Stimulated activated effector memory CD8-positive, alpha-beta T cell treated with anti-CD3 and anti-CD28 coated beads, Interleukin-12 subunit alpha, Interleukin-12 subunit beta, amount 100 ng/mL, for 72 hours (primary cell): ENCODE data around the gene CHRNB4.
A peak's percentile ranks its signal among the peaks of the same experiment; 100 is the strongest.

Experiments used
- ATAC-seq: fragments of 150-1000 bp; cut with Tn5 transposase; 2 replicates; pipeline ENCODE4 v1.10.0; 2021
- DNase-seq, 2 donors: peaks; one replicate each; pipeline ENCODE4 v3.0.0; 2021 to 2022; ENCODE audit warnings: low spot score in 2 of 2
- H3K27ac Mint-ChIP-seq: one replicate; pipeline ENCODE4 v1.8.0; 2022; ENCODE audit warnings: mild to moderate bottlenecking, mixed read lengths
- H3K36me3 Mint-ChIP-seq: one replicate; pipeline ENCODE4 v1.8.0; 2022; ENCODE audit warnings: mild to moderate bottlenecking, mixed read lengths
- H3K4me1 Mint-ChIP-seq: one replicate; pipeline ENCODE4 v1.8.0; 2022; ENCODE audit warnings: mixed read lengths
- H3K4me3 Mint-ChIP-seq: one replicate; pipeline ENCODE4 v1.8.0; 2022; ENCODE audit warnings: mild to moderate bottlenecking, mixed read lengths
- H3K9me3 Mint-ChIP-seq: one replicate; pipeline ENCODE4 v1.8.0; 2022; ENCODE audit warnings: mixed read lengths

Gene CHRNB4

DNA sequence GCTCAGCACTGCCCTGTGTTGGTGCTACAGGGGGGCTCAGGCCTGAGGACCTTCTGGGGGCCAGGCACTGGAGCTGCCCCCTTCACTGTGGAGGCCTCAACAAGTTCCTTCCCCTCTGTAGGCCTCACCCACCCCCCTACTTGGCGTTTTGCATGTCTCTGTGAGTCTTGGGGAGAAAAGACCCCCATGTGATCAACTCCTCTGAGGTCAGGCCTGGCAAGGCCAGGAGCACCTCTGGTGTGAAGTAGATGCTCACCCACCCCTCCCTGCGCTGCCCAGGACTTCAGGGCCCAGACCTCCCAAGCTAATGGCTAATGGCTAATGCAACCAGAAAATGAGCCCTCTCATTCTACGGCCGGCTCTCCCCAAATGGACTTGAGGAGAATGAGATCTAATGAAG, 34.2 kb upstream of the CHRNB4 start:
- no peak for ATAC-seq

DNA sequence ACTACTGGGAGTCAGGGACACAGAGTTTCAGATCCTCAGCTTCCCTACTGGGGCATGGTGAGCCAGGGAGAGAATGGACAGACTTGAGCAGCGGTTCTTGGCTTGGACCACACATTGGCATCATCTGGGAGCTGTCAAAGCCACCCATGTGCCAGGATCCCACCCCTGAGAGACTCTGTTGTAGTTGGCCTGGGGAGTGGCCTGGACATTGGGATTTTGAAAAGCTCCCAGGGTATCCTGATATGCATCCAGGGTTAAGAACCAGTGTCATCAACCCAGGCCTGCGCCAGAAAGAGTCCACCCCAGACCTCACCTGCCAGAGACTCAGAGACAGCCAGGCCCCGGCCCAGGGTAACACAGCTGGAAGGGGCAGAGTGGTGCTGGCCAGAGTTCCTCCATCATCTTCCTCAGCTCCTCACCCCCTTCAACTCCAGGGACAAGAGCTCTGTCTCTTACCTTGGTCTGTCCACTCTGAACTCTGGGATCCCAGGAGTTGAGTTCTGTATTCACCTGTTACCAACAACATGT, 33.0 kb upstream of the CHRNB4 start:
- Mint-ChIP-seq H3K4me1 (no peaks in the 10 kb centered on the region), H3K9me3 (no peaks in the 10 kb centered on the region), H3K4me3 (no peak overlapping the region), H3K27ac (no peak overlapping the region), H3K36me3 (no peaks in the 10 kb centered on the region)
- no peak for ATAC-seq
- no peak for DNase-seq

More for the DNA sequence above, 34.2 kb upstream of the CHRNB4 start:
- H3K27ac Mint-ChIP-seq = no peak overlapping the region
- H3K36me3 Mint-ChIP-seq = no peaks in the 10 kb centered on the region
- DNase-seq = no peak
- H3K4me1 Mint-ChIP-seq = no peaks in the 10 kb centered on the region
- H3K9me3 Mint-ChIP-seq = no peaks in the 10 kb centered on the region
- H3K4me3 Mint-ChIP-seq = no peak overlapping the region

DNA sequence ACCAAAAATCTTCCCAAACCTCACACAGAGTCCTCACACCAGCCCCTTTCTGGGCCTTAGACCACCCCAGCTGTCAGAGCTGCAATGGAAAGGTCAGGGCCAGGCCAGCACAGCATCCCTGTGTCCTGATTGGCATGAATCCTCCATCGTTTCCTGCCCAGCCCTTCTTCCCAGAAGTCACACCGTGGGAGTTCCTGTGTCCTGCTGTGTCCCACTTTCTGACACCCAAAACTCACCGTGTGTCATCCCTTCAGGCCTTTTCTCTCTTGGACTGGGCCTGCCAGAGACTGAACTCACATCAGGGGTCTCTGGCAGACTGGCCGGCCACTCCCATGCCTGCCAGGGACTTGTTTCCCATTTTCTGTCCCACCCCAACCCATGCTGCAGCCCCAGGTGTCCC, 32.5 kb upstream of the CHRNB4 start:
- Mint-ChIP-seq H3K9me3 (no peaks in the 10 kb centered on the region), H3K4me1 (no peaks in the 10 kb centered on the region), H3K4me3 (no peak overlapping the region), H3K27ac (no peak overlapping the region), H3K36me3 (no peaks in the 10 kb centered on the region)
- DNase-seq (no peak), ATAC-seq (no peak)

- no peak overlapping the region for H3K4me3 Mint-ChIP-seq
- H3K36me3 Mint-ChIP-seq = no peaks in the 10 kb centered on the region
- no peaks in the 10 kb centered on the region for H3K9me3 Mint-ChIP-seq
- DNase-seq (no peak), ATAC-seq (no peak)
- H3K4me1 Mint-ChIP-seq = no peaks in the 10 kb centered on the region
- peak overlapping the region; percentile 4 for H3K27ac Mint-ChIP-seq
Measured at GRCh38 chr15:78672285-78673014, 31.4 kb upstream of the CHRNB4 start.

GRCh38 chr15:78671626-78672211, 30.7 kb upstream of the CHRNB4 start:
- Mint-ChIP-seq H3K36me3 (no peaks in the 10 kb centered on the region), H3K27ac (no peak overlapping the region), H3K4me3 (no peak overlapping the region), H3K4me1 (no peaks in the 10 kb centered on the region), H3K9me3 (no peaks in the 10 kb centered on the region)
- no peak for ATAC-seq
- DNase-seq = no peak

DNA sequence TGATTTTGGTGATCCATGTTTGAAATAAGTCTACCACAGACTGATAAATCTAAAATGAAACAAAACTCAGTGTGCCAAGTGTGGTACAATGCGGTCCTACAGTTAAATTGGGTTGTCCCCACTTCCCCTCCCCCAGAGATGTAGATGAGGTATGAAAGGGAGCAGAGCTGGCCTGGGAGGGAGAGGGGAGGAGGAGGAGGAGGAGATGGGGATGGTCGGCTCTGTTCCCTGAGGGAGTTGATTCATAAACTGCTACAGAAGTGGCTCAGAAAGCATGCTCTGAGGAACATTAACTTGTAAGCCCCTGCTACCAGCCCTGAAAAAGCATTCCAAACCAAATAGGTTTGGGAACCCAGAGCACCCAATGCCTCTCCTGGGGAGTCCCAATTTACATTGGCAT, 28.0 kb upstream of the CHRNB4 start:
- Mint-ChIP-seq H3K4me1 (no peaks in the 10 kb centered on the region), H3K4me3 (no peak overlapping the region), H3K9me3 (no peaks in the 10 kb centered on the region), H3K27ac (no peak overlapping the region), H3K36me3 (no peaks in the 10 kb centered on the region)
- no peak for ATAC-seq
- no peak for DNase-seq

GRCh38 chr15:78667578-78668236, 26.7 kb upstream of the CHRNB4 start:
- no peaks in the 10 kb centered on the region for H3K9me3 Mint-ChIP-seq
- H3K36me3 Mint-ChIP-seq = no peaks in the 10 kb centered on the region
- DNase-seq = no peak
- no peak for ATAC-seq
- no peak overlapping the region for H3K27ac Mint-ChIP-seq
- no peaks in the 10 kb centered on the region for H3K4me1 Mint-ChIP-seq
- H3K4me3 Mint-ChIP-seq = no peak overlapping the region

DNA sequence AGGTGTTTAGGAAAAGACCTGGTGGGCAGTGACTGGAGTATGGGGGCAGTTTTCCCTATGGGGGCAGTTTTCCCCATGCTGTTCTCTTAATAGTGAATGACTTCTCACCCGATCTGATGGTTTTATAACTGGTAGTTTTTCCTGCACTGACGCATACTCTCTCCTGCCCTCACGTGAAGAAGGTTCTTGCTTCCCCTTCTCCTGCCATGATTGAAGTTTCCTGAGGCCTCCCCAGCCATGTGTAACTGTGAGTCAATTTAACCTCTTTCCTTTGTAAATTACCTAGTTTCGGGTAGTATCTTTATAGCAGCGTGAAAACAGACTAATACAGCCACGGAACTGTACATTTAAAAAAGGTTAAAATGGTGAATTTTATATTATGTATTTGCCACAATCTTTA, 25.0 kb upstream of the CHRNB4 start:
- no peak for DNase-seq
- no peaks in the 10 kb centered on the region for H3K9me3 Mint-ChIP-seq
- H3K4me1 Mint-ChIP-seq = no peaks in the 10 kb centered on the region
- no peak for ATAC-seq
- H3K36me3 Mint-ChIP-seq = no peaks in the 10 kb centered on the region
- H3K4me3 Mint-ChIP-seq = no peak overlapping the region
- no peak overlapping the region for H3K27ac Mint-ChIP-seq

DNA sequence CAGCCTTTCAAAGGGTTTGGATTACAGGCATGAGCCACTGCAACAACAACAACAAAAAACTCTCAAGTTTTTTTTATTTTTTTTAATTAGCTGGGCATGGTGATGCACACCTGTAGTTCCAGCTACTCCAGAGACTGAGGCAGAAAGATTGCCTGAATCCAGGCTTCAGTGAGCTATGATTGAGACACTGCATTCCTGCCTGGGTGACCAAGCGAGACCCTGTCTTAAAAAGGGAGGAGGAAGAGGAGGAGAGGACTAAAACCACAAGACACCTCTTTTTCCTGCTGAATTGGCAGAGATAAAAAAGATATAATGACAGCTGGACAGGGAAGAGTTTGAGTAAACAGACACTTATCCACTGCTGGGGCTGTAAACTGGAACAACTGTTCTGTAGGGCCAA, 22.7 kb upstream of the CHRNB4 start:
- no peak overlapping the region for H3K27ac Mint-ChIP-seq
- ATAC-seq (no peak), DNase-seq (no peak)
- no peaks in the 10 kb centered on the region for H3K4me1 Mint-ChIP-seq
- H3K36me3 Mint-ChIP-seq = no peaks in the 10 kb centered on the region
- H3K9me3 Mint-ChIP-seq = no peaks in the 10 kb centered on the region
- no peak overlapping the region for H3K4me3 Mint-ChIP-seq

DNA sequence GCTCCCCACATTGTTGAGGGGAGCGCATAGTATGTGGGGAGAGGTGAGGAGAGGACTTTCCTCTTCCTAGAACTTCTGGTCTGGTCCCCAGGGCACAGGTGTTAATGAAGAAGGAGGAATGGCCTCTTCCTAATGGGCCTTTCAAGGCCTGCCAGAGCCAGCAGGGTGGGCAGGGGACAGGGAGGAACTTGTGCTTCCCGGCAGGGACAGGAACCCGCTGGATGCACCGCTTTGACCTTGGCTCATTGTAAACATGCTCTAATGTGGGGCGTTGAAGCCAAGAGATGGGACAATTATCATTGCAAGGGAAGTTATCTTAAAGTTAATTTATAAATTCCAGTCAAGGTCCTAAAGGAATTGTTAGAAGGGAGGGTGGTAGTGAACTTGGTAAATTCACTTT, 21.0 kb upstream of the CHRNB4 start:
- H3K9me3 Mint-ChIP-seq = no peaks in the 10 kb centered on the region
- H3K36me3 Mint-ChIP-seq = no peaks in the 10 kb centered on the region
- ATAC-seq (no peak), DNase-seq (no peak)
- no peak overlapping the region for H3K4me3 Mint-ChIP-seq
- H3K4me1 Mint-ChIP-seq = no peaks in the 10 kb centered on the region
- H3K27ac Mint-ChIP-seq = no peak overlapping the region

DNA sequence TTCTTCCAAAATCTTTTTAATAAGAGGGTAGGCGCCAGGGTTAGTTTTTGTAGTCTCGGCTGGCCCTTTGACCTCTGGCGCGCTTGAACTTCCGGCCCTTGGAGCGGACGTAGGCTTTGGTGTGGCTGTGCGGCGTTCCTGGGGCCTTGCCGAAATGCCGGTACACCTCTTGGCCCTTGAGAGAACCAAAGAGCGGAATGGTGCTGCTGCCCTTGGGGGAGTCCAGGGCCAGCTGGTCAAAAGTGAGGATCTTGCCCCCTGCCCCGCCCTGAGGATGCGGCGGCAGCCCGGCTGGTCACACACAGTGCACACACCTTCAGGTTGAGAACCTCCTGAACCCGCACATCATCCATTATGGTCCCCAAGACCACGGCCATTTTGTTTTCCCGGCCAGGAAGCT, 20.0 kb upstream of the CHRNB4 start:
- Mint-ChIP-seq H3K9me3 (no peaks in the 10 kb centered on the region), H3K4me1 (no peaks in the 10 kb centered on the region), H3K36me3 (no peaks in the 10 kb centered on the region), H3K27ac (no peak overlapping the region), H3K4me3 (no peak overlapping the region)
- DNase-seq (no peak), ATAC-seq (no peak)

DNA sequence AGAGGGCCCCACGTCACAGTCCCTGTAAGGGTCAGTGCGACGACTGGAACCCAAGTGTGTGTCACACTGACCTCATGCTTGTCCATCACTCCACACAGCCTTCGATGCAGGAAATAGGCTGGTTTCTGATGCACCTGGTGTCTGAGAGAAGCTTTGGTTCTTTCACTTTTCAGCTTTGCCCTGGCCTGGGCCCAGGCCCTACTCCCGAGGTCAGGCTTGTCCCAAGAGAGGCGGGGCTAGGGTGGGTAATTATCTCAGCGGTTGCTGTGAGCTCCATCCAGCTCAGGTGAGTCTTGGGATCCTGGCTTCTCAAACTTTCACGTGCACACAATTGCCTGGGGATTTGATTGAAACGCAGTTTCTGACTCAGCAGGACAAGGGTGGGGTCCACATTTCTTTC, 19.6 kb upstream of the CHRNB4 start:
- DNase-seq = no peak
- Mint-ChIP-seq H3K27ac (no peak overlapping the region), H3K36me3 (no peaks in the 10 kb centered on the region), H3K4me1 (no peaks in the 10 kb centered on the region), H3K4me3 (no peak overlapping the region), H3K9me3 (no peaks in the 10 kb centered on the region)
- no peak for ATAC-seq

DNA sequence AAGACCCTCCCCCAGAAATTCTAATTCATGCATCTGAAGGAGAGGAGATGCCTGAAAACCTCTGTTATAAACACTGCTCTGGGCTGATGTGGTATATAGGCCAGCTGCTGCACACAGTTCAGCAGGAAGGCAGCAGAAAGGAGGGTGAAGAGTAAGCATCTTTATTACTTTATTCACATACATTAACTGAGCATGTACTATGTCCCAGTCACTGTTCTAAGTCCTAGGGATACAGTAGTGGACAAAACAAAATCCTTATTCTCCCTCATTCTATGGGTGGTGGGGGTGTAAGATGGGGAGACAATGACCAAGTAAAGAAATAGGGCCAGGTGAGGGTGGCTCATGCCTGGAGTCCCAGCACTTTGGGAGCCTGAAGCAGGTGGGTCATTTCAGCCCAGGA, 17.8 kb upstream of the CHRNB4 start:
- no peaks in the 10 kb centered on the region for H3K36me3 Mint-ChIP-seq
- H3K9me3 Mint-ChIP-seq = no peaks in the 10 kb centered on the region
- no peak overlapping the region for H3K27ac Mint-ChIP-seq
- ATAC-seq = no peak
- no peak for DNase-seq
- no peaks in the 10 kb centered on the region for H3K4me1 Mint-ChIP-seq
- H3K4me3 Mint-ChIP-seq = no peak overlapping the region

- Mint-ChIP-seq H3K4me1 (no peaks in the 10 kb centered on the region), H3K36me3 (no peaks in the 10 kb centered on the region), H3K4me3 (no peak overlapping the region), H3K27ac (no peak overlapping the region), H3K9me3 (no peaks in the 10 kb centered on the region)
- DNase-seq (no peak), ATAC-seq (no peak)
Measured at GRCh38 chr15:78654272-78654671, 13.3 kb upstream of the CHRNB4 start.

GRCh38 chr15:78651930-78652615, 11.1 kb upstream of the CHRNB4 start:
- Mint-ChIP-seq H3K4me1 (no peaks in the 10 kb centered on the region), H3K27ac (no peak overlapping the region), H3K4me3 (no peak overlapping the region), H3K36me3 (no peaks in the 10 kb centered on the region), H3K9me3 (no peaks in the 10 kb centered on the region)
- no peak for DNase-seq
- ATAC-seq = peak; percentile 13
